K562 (cell line): ENCODE results near the gene KLHDC7A. TPM values are rescaled to one million over a fixed set of nuclear protein-coding genes. Genes with fewer than 3 reads are reported as not detected.

Experiments
- AFF1 ChIP-seq, 2 experiments: fragments of 450-650 bp; IDR thresholded peaks; 2 replicates each; pipeline ENCODE4 v1.6.1; 2018; ENCODE audit warnings: mild to moderate bottlenecking in 2 of 2, low read depth in 1 of 2; ENCODE audit not compliant: partially characterized antibody in 2 of 2
- AFF4 ChIP-seq: sonication (generic); formaldehyde crosslinking; IDR thresholded peaks from 2 replicates; pipeline ENCODE4 v1.8.0; 2023; ENCODE audit warnings: mild to moderate bottlenecking, missing genetic modification reagents
- CBFA2T2 ChIP-seq: fragments of 450-650 bp; conservative IDR thresholded peaks from 2 replicates; pipeline ENCODE4 v1.6.1; 2017; ENCODE audit warnings: mild to moderate bottlenecking
- CEBPB ChIP-seq: fragments of 450-650 bp; IDR thresholded peaks from 2 replicates; pipeline ENCODE4 v1.6.1; 2016; ENCODE audit warnings: missing genetic modification characterization, missing compliant biosample characterization
- CHCHD3 ChIP-seq: fragments of 250-450 bp; sonication (Bioruptor Pico); IDR thresholded peaks from 2 replicates; pipeline ENCODE4 v2.1.2; 2022; ENCODE audit warnings: mild to moderate bottlenecking
- E2F8 ChIP-seq: fragments of 450-650 bp; IDR thresholded peaks from 2 replicates; pipeline ENCODE4 v1.7.1; 2018; ENCODE audit warnings: mild to moderate bottlenecking, low read depth; ENCODE audit not compliant: partially characterized antibody
- FOXP1 ChIP-seq: sonication (generic); formaldehyde crosslinking; IDR thresholded peaks from 2 replicates; pipeline ENCODE4 v1.8.0; 2022; ENCODE audit warnings: mild to moderate bottlenecking, missing genetic modification reagents
- HCFC1 ChIP-seq: IDR thresholded peaks from 2 replicates; pipeline ENCODE4 v1.6.1; 2012; ENCODE audit warnings: low read depth, low read length, improper control_type of control experiment
- POLR2H ChIP-seq: IDR thresholded peaks from 2 replicates; pipeline ENCODE4 v1.6.1; 2016; ENCODE audit warnings: missing genetic modification characterization, low read depth, mild to moderate bottlenecking, control low read depth, missing compliant biosample characterization, moderate library complexity
- RAD51 ChIP-seq: fragments of 450-650 bp; IDR thresholded peaks from 2 replicates; pipeline ENCODE4 v1.7.1; 2016; ENCODE audit warnings: low read depth, mild to moderate bottlenecking, borderline replicate concordance
- RBM39 ChIP-seq: fragments of 200-400 bp; formaldehyde crosslinking; optimal IDR thresholded peaks from 2 replicates; pipeline ENCODE3; 2018; ENCODE audit warnings: low read depth, low read length
- ZNF133 ChIP-seq: fragments of 250-450 bp; sonication (Bioruptor Pico); IDR thresholded peaks from 2 replicates; pipeline ENCODE4 v1.4.0; 2020; ENCODE audit warnings: mild to moderate bottlenecking
- polyA plus RNA-seq, 8 experiments: library from polyadenylated mRNA; depleted of rRNA in 4 of 8; stranded (reverse) in 5 of 8; unstranded in 3 of 8; fragments of >200 nt; fragmentation: Nextera tagmentation in 2 of 8; fragmentation: Illumina TruSeq in 1 of 8; extraction: Ambion mirVana in 2 of 8; extraction: Trizol in 1 of 8; gene quantifications; 2 replicates each; pipeline versions ENCODE4 v1.2.1 to v1.2.3, GENCODE V29; 2011 to 2014; ENCODE audit warnings: inconsistent platforms in 1 of 8, missing spikeins in 1 of 8
- total RNA-seq, 7 experiments: library from RNA; depleted of rRNA in 6 of 7; stranded (reverse); fragments of >200 nt in 6 of 7; fragmentation: Illumina TruSeq in 2 of 7; extraction: Trizol in 2 of 7; gene quantifications; 2 replicates each; pipeline versions ENCODE4 v1.2.1 to v1.2.3, GENCODE V29; 2011 to 2021; ENCODE audit warnings: low replicate concordance in 1 of 7
- TF ChIP-seq, protein P1 (sequence below): fragments of 450-650 bp; IDR thresholded peaks from 2 replicates; pipeline ENCODE4 v1.6.1; 2016; ENCODE audit warnings: antibody characterized with exemption

Gene KLHDC7A
- total and polyA plus RNA-seq, 9 of the 15 experiments (the other 6 are each of a cell fraction or from before 2014, with no cell fraction given), result 0.01 to 0.02 (median 0.01) TPM; not detected in 6

GRCh38 chr1:18452550-18452949, 28.2 kb upstream of the KLHDC7A start (continued):
- TF ChIP-seq AFF4 (CRISPR knock-in tag), result no peak
- peak; percentile 98 for TF ChIP-seq RAD51
- TF ChIP-seq CHCHD3 (CRISPR knock-in tag), result no peak
- TF ChIP-seq CBFA2T2, result peak; percentile 89
- no peak for TF ChIP-seq POLR2H
- TF ChIP-seq RBM39, result no peak
- TF ChIP-seq, protein P1, sequence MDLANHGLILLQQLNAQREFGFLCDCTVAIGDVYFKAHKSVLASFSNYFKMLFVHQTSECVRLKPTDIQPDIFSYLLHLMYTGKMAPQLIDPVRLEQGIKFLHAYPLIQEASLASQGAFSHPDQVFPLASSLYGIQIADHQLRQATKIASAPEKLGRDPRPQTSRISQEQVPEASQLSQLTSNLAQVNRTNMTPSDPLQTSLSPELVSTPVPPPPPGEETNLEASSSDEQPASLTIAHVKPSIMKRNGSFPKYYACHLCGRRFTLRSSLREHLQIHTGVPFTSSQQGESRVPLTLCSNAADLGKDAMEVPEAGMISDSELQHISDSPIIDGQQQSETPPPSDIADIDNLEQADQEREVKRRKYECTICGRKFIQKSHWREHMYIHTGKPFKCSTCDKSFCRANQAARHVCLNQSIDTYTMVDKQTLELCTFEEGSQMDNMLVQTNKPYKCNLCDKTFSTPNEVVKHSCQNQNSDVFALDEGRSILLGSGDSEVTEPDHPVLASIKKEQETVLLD, result no peak
- TF ChIP-seq AFF1 (IDR thresholded peaks at IDR 0.05; ENCODE audit: low read depth in 1 of 2, partially characterized antibody in 2 of 2), result peak in 1 of 2 experiments; percentile 66
- TF ChIP-seq FOXP1 (CRISPR knock-in tag), result no peak
- TF ChIP-seq HCFC1, result peak; percentile 95
- no peak for TF ChIP-seq CEBPB (tag)
- TF ChIP-seq E2F8, result no peak
- 0 out of 2 replicates have a peak, but pooled peaks have one; percentile 37 for TF ChIP-seq ZNF133
